Testis (tissue), 2 donors: ENCODE data around the gene ERC1.

ENCODE experiments used
- POLR2A ChIP-seq: fragments of 450-650 bp; IDR thresholded peaks from one replicate; pipeline ENCODE4 v1.6.1; 2017; ENCODE audit warnings: antibody characterized with exemption, mild to moderate bottlenecking, moderate library complexity
- TF ChIP-seq, protein P1 (sequence below), 3 experiments: fragments of 450-650 bp in 2 of 3; fragments of 200-600 bp in 1 of 3; sonication (generic) in 1 of 3; IDR thresholded peaks; one replicate each; pipeline ENCODE4 v1.5.1; 2016 to 2019; ENCODE audit warnings: antibody characterized with exemption in 3 of 3, mild to moderate bottlenecking in 2 of 3, moderate library complexity in 1 of 3

DNA sequence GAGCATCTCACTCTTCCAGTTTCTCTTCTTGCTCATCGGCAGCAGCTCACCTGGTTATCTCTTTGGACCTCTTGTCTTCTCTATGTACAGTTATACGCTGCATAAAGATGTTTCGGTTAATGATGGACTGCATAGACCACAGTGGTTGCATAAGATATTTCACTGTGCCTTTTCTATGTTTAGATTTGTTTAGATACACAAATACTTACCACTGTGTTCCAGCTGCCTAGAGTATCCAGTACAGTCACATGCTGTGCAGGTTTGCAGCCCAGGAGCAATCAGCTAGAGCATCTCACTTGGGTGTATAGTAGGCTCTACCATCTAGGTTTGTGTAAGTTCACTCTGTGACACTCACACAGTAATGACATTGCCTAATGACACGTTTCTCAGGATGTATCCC lies 545.8 kb downstream of the ERC1 start:
- TF ChIP-seq, protein P1, sequence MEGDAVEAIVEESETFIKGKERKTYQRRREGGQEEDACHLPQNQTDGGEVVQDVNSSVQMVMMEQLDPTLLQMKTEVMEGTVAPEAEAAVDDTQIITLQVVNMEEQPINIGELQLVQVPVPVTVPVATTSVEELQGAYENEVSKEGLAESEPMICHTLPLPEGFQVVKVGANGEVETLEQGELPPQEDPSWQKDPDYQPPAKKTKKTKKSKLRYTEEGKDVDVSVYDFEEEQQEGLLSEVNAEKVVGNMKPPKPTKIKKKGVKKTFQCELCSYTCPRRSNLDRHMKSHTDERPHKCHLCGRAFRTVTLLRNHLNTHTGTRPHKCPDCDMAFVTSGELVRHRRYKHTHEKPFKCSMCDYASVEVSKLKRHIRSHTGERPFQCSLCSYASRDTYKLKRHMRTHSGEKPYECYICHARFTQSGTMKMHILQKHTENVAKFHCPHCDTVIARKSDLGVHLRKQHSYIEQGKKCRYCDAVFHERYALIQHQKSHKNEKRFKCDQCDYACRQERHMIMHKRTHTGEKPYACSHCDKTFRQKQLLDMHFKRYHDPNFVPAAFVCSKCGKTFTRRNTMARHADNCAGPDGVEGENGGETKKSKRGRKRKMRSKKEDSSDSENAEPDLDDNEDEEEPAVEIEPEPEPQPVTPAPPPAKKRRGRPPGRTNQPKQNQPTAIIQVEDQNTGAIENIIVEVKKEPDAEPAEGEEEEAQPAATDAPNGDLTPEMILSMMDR (IDR thresholded peaks at IDR 0.05), result no peak
- no peak for TF ChIP-seq POLR2A
